ENCODE results near the gene MECP2. TPM values are rescaled to one million over a fixed set of nuclear protein-coding genes. Genes with fewer than 3 reads are reported as not detected.

Gene MECP2
- total and polyA plus RNA-seq, 10 of the 15 experiments (the other 5 are each of a cell fraction or from before 2014, with no cell fraction given): 1.3 to 32.7 (median 13.7) TPM

DNA sequence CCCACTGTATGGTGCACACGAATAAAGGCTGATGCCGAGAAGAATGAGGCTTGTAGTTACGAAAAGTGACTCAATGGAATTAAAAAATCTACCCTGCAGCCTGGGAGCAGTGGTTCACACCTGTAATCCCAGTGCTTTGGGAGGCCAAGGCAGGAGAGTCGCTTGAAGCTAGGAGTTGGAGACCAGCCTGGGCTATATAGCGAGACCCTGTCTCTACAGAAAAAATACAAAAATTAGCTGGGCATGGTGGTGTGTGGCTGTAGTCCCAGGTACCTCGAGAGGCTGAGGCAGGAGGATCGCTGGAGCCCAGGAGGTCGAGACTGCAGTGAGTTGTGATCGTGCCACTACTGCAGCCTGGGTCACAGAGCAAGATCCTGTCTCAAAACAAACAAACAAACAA is 34.8 kb upstream of the MECP2 start:
- no peak overlapping the region for H3K4me3 ChIP-seq
- intact Hi-C loops (cut with micrococcal nuclease; ENCODE audit: unreplicated experiment): no loop called here
- TF ChIP-seq MEF2A (IDR thresholded peaks at IDR 0.05; ENCODE audit: insufficient read depth, low read depth, low read length) (no peak), CHD2 (IDR thresholded peaks at IDR 0.05; ENCODE audit: borderline replicate concordance, low read depth, low read length) (no peak), ZNF207 (IDR thresholded peaks at IDR 0.05; ENCODE audit: borderline replicate concordance) (no peak)
- no peaks in the 10 kb centered on the region; a peak in 1 of 4 replicates for H3K27me3 ChIP-seq (replicated peaks in 1 of 2; ENCODE audit: control insufficient read depth in 2 of 2, insufficient read depth in 2 of 2, low read length in 1 of 2)
- no peaks in the 10 kb centered on the region for H3K9me3 ChIP-seq (replicated peaks; ENCODE audit: control insufficient read depth, insufficient read depth, low read length)
- ChIA-PET CTCF (no interaction called here), SMC1A (ENCODE audit: uncharacterized antibody, unreplicated experiment) (no interaction called here), POLR2A (no interaction called here), RAD21 (ENCODE audit: unreplicated experiment) (no interaction called here)
- H3K4me1 ChIP-seq (ENCODE audit: control insufficient read depth, insufficient read depth, low read length): no peaks in the 10 kb centered on the region
- no peak overlapping the region for H3K4me2 ChIP-seq (ENCODE audit: control insufficient read depth, insufficient read depth)
- H3K36me3 ChIP-seq (ENCODE audit: control insufficient read depth in 2 of 2, insufficient read depth in 2 of 2, low read length in 1 of 2): no peaks in the 10 kb centered on the region
- in situ Hi-C loops (cut with MboI): loop anchor here (25.0 kb wide), 3 partner anchors 180 to 1280 kb away; partner anchors contain the start of genes G6PD and IKBKG
- H3K9ac ChIP-seq (ENCODE audit: control insufficient read depth, insufficient read depth, low read length): no peak overlapping the region
- no peak for DNase-seq (ENCODE audit: low read depth, low spot score)
- no peak overlapping the region for H2AFZ ChIP-seq (ENCODE audit: control insufficient read depth, low read depth, low read length)
- no peaks in the 10 kb centered on the region for H4K20me1 ChIP-seq (ENCODE audit: control insufficient read depth, insufficient read depth)
- WGBS (ENCODE audit: insufficient coverage, insufficient replicate concordance, low lambda C conversion rate, missing lambda C conversion rate): 13% methylated on average over 9 of the region's 9 CpGs
- no peak for FAIRE-seq
- no peaks in the 10 kb centered on the region for H3K79me2 ChIP-seq (ENCODE audit: control insufficient read depth, insufficient read depth, low read length)
- no TSS peak for BruUV-seq (replicated peaks)
- H3K27ac ChIP-seq (ENCODE audit: control insufficient read depth, insufficient read depth): no peak overlapping the region
- no peak for ATAC-seq

DNA sequence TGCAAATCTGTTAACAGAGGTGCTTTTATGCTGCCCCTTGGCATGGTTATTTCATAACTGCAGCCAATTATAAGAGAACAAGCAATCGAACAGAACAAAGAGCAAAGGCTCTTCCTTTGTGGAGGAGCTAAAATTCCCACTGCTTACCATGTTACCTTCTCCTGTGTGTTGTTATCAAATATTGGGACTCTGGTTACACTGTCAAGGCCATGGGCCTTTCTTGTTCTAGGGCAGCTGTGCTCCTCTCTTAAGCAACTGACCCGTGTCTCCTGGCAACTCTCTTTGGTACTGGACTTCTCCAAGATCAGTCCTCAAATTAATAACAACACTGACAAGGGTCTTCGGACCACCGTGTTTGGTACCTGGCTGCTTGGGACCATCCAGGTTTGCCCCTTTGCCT is 34.4 kb upstream of the MECP2 start:
- no TSS peak for BruUV-seq (replicated peaks)

More for the DNA sequence above, 34.4 kb upstream of the MECP2 start:
- Histone ChIP-seq H4K20me1 (ENCODE audit: control insufficient read depth, insufficient read depth) (no peaks in the 10 kb centered on the region), H3K36me3 (ENCODE audit: control insufficient read depth in 2 of 2, insufficient read depth in 2 of 2, low read length in 1 of 2) (no peaks in the 10 kb centered on the region), H3K79me2 (ENCODE audit: control insufficient read depth, insufficient read depth, low read length) (no peaks in the 10 kb centered on the region), H3K27ac (ENCODE audit: control insufficient read depth, insufficient read depth) (no peak overlapping the region), H3K4me3 (no peak overlapping the region), H3K4me2 (ENCODE audit: control insufficient read depth, insufficient read depth) (no peak overlapping the region), H2AFZ (ENCODE audit: control insufficient read depth, low read depth, low read length) (no peak overlapping the region), H3K9ac (ENCODE audit: control insufficient read depth, insufficient read depth, low read length) (no peak overlapping the region), H3K27me3 (replicated peaks in 1 of 2; ENCODE audit: control insufficient read depth in 2 of 2, insufficient read depth in 2 of 2, low read length in 1 of 2) (no peaks in the 10 kb centered on the region; a peak in 1 of 4 replicates), H3K4me1 (ENCODE audit: control insufficient read depth, insufficient read depth, low read length) (no peaks in the 10 kb centered on the region), H3K9me3 (replicated peaks; ENCODE audit: control insufficient read depth, insufficient read depth, low read length) (no peaks in the 10 kb centered on the region)
- ChIA-PET RAD21 (ENCODE audit: unreplicated experiment) (no interaction called here), CTCF (no interaction called here), SMC1A (ENCODE audit: uncharacterized antibody, unreplicated experiment) (no interaction called here), POLR2A (no interaction called here)
- 23% methylated on average over 4 of the region's 4 CpGs for WGBS (ENCODE audit: insufficient coverage, insufficient replicate concordance, low lambda C conversion rate, missing lambda C conversion rate)
- FAIRE-seq: no peak
- no peak for ATAC-seq
- TF ChIP-seq BRCA1 (IDR thresholded peaks at IDR 0.05; ENCODE audit: low read depth, low read length) (no peak), JUND (IDR thresholded peaks at IDR 0.05; ENCODE audit: low read depth, low read length) (no peak), NR2C1 (IDR thresholded peaks at IDR 0.05) (no peak)
- intact Hi-C loops (cut with micrococcal nuclease; ENCODE audit: unreplicated experiment) (no loop called here), in situ Hi-C loops (cut with MboI) (loop anchor here (25.0 kb wide), 3 partner anchors 180 to 1280 kb away; partner anchors contain the start of genes G6PD and IKBKG)
- DNase-seq (ENCODE audit: low read depth, low spot score): no peak

Data from GM12878 (cell line).